ENCODE measurements around the gene ADAM8.

ADAM8 gene

DNA sequence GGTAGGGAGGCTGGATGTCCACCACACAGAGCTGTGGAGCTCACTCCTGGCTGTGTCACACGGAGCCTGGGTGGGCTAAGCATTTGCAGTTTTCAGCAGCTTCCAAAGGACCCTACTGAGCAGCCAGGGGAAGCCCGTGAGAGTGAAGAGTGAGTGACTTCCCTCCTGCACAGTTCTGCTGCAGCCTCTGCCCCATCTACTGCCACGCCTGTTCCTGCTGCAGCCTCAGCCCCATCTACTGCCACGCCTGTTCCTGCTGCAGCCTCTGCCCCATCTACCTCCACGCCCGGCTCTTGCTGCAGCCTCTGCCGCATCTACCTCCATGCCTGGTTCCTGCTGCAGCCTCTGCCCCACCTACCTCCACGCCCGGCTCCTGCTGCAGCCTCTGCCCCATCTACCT lies 12.2 kb downstream of the ADAM8 start:
- TF ChIP-seq SPI1 (IDR thresholded peaks at IDR 0.05; ENCODE audit: borderline replicate concordance, low read depth) (no peak; the same call in 1 of the 2 replicates), CTCF (IDR thresholded peaks at IDR 0.05; ENCODE audit: insufficient read depth, low read length) (no peak)
- TF ChIP-seq, protein P1, sequence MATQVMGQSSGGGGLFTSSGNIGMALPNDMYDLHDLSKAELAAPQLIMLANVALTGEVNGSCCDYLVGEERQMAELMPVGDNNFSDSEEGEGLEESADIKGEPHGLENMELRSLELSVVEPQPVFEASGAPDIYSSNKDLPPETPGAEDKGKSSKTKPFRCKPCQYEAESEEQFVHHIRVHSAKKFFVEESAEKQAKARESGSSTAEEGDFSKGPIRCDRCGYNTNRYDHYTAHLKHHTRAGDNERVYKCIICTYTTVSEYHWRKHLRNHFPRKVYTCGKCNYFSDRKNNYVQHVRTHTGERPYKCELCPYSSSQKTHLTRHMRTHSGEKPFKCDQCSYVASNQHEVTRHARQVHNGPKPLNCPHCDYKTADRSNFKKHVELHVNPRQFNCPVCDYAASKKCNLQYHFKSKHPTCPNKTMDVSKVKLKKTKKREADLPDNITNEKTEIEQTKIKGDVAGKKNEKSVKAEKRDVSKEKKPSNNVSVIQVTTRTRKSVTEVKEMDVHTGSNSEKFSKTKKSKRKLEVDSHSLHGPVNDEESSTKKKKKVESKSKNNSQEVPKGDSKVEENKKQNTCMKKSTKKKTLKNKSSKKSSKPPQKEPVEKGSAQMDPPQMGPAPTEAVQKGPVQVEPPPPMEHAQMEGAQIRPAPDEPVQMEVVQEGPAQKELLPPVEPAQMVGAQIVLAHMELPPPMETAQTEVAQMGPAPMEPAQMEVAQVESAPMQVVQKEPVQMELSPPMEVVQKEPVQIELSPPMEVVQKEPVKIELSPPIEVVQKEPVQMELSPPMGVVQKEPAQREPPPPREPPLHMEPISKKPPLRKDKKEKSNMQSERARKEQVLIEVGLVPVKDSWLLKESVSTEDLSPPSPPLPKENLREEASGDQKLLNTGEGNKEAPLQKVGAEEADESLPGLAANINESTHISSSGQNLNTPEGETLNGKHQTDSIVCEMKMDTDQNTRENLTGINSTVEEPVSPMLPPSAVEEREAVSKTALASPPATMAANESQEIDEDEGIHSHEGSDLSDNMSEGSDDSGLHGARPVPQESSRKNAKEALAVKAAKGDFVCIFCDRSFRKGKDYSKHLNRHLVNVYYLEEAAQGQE (IDR thresholded peaks at IDR 0.05; ENCODE audit: insufficient replicate concordance, low read depth), result no peak
- Histone ChIP-seq H3K4me3 (replicated peaks; ENCODE audit: insufficient read depth, low read length) (no peak overlapping the region), H3K27me3 (ENCODE audit: insufficient read depth, poor library complexity, severe bottlenecking) (no peaks in the 10 kb centered on the region), H3K27ac (replicated peaks) (0 out of 2 replicates have a peak overlapping the region, but pooled peaks have one; percentile 9)
- DNase-seq (ENCODE audit: low read depth in 1 of 2, low spot score in 1 of 2), result peak; percentile 29 to 56

- DNase-seq (ENCODE audit: low read depth in 1 of 2, low spot score in 1 of 2), result no peak
Measured at GRCh38 chr10:133263674-133264073, 13.0 kb downstream of the ADAM8 start.

GRCh38 chr10:133262696-133263095 lies 14.0 kb downstream of the ADAM8 start:
- no peak overlapping the region for H3K27ac ChIP-seq (replicated peaks)
- TF ChIP-seq, protein P1 (IDR thresholded peaks at IDR 0.05; ENCODE audit: insufficient replicate concordance, low read depth), result no peak
- TF ChIP-seq GABPA (IDR thresholded peaks at IDR 0.05; ENCODE audit: low read depth), result no peak
- TF ChIP-seq SPI1 (IDR thresholded peaks at IDR 0.05; ENCODE audit: borderline replicate concordance, low read depth), result no peak
- no peak for TF ChIP-seq CTCF (IDR thresholded peaks at IDR 0.05; ENCODE audit: insufficient read depth, low read length)
- no peak for TF ChIP-seq POLR2AphosphoS5 (IDR thresholded peaks at IDR 0.05; ENCODE audit: low read depth)
- no peaks in the 10 kb centered on the region for H3K27me3 ChIP-seq (ENCODE audit: insufficient read depth, poor library complexity, severe bottlenecking)
- no peak for DNase-seq (ENCODE audit: low read depth in 1 of 2, low spot score in 1 of 2)
- no peak overlapping the region for H3K4me3 ChIP-seq (replicated peaks; ENCODE audit: insufficient read depth, low read length)

More at GRCh38 chr10:133263674-133264073, 13.0 kb downstream of the ADAM8 start:
- Histone ChIP-seq H3K27ac (replicated peaks) (no peak overlapping the region), H3K27me3 (ENCODE audit: insufficient read depth, poor library complexity, severe bottlenecking) (no peaks in the 10 kb centered on the region), H3K4me3 (replicated peaks; ENCODE audit: insufficient read depth, low read length) (no peak overlapping the region)
- TF ChIP-seq CTCF (IDR thresholded peaks at IDR 0.05; ENCODE audit: insufficient read depth, low read length) (no peak), POLR2AphosphoS5 (IDR thresholded peaks at IDR 0.05; ENCODE audit: low read depth) (no peak), SPI1 (IDR thresholded peaks at IDR 0.05; ENCODE audit: borderline replicate concordance, low read depth) (no peak), GABPA (IDR thresholded peaks at IDR 0.05; ENCODE audit: low read depth) (no peak)
- TF ChIP-seq, protein P1 (IDR thresholded peaks at IDR 0.05; ENCODE audit: insufficient replicate concordance, low read depth), result no peak

Data from HL-60 (cell line).